GM19438 (cell line): Measurements from ENCODE around the gene SYNDIG1.
"Not testable (repeated sequence)": the region's sequence is repeated elsewhere in the genome, so short reads cannot be mapped to it uniquely, and the experiment has no call there.

Experiments
- ATAC-seq: cut with Tn5 transposase; IDR thresholded peaks from one replicate; pipeline ENCODE4 v1.9.1; 2021; ENCODE audit warnings: low read depth; ENCODE audit not compliant: unreplicated experiment

SYNDIG1 gene

GRCh38 chr20:24490598-24490997 is 21.2 kb downstream of the SYNDIG1 start:
- ATAC-seq: no peak

GRCh38 chr20:24491041-24491756 is 21.8 kb downstream of the SYNDIG1 start:
- ATAC-seq: no peak

GRCh38 chr20:24492031-24492607 is 22.7 kb downstream of the SYNDIG1 start:
- no peak for ATAC-seq

GRCh38 chr20:24492698-24493097 is 23.3 kb downstream of the SYNDIG1 start:
- no peak for ATAC-seq

GRCh38 chr20:24493181-24493580 is 23.8 kb downstream of the SYNDIG1 start:
- no peak for ATAC-seq

- no peak for ATAC-seq
Measured at GRCh38 chr20:24493661-24494459, 24.4 kb downstream of the SYNDIG1 start.

- ATAC-seq: no peak
Measured at GRCh38 chr20:24494460-24494920, 25.1 kb downstream of the SYNDIG1 start.

- ATAC-seq: no peak
Measured at GRCh38 chr20:24495266-24495665, 25.8 kb downstream of the SYNDIG1 start.

- ATAC-seq: no peak
Measured at GRCh38 chr20:24497851-24498250, 28.4 kb downstream of the SYNDIG1 start.

- ATAC-seq: no peak
Measured at GRCh38 chr20:24498641-24499040, 29.2 kb downstream of the SYNDIG1 start.

GRCh38 chr20:24499472-24499871 is 30.0 kb downstream of the SYNDIG1 start:
- ATAC-seq: no peak

- no peak for ATAC-seq
Measured at GRCh38 chr20:24501764-24502556, 32.5 kb downstream of the SYNDIG1 start.

- no peak for ATAC-seq
Measured at GRCh38 chr20:24502661-24503060, 33.2 kb downstream of the SYNDIG1 start.

- no peak for ATAC-seq
Measured at GRCh38 chr20:24503352-24503931, 34.0 kb downstream of the SYNDIG1 start.

- no peak for ATAC-seq
Measured at GRCh38 chr20:24504331-24505285, 35.2 kb downstream of the SYNDIG1 start.

GRCh38 chr20:24506146-24506545 is 36.7 kb downstream of the SYNDIG1 start:
- ATAC-seq: no peak

- no peak for ATAC-seq
Measured at GRCh38 chr20:24506696-24507095, 37.3 kb downstream of the SYNDIG1 start.

- no peak for ATAC-seq
Measured at GRCh38 chr20:24507182-24507853, 37.9 kb downstream of the SYNDIG1 start.

- ATAC-seq: not testable (repeated sequence)
Measured at GRCh38 chr20:24512441-24512840, 43.0 kb downstream of the SYNDIG1 start.
